NAMALWA (cell line): ENCODE results near the gene ALDH1B1.

Experiments used
- DNase-seq: peaks from one replicate; pipeline ENCODE4 v3.0.0-alpha.2; 2015; ENCODE audit warnings: low spot score

The ALDH1B1 gene

DNA sequence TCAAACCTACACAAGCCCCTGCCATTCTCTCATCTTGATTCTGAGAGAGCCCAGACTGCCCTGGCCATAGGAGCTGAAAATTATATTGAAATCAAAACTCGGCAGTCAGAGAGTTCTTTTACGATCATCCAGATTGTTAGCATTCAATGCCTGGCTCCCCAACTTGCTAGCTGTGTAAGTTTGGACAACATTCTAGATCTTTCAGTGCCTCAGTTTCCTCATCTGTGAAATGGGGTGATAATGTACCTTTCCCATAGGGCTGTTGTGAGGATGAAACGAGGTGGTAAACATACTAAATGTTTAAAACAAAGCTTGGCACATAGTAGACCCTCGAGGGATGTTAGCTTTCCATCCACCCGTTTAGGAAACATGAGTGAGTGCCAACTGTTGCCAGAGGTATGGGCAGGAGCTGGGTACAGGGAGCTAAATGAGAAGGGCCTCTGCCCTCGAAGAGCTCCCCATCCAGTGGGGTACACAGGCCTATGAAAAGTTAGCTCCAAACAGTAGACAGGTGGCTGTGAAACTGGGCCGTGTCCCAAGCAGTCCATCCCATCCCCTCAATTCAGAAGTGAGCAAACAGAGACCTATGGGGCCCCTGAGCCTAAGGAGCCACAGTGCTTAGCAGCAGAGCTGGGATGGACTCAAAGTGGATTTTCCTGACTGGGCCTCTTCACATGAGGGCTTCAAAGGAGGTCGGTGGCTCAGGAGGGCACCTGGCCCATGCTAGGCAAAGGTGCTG is 49.0 kb downstream of the ALDH1B1 start:
- no peak for DNase-seq

DNA sequence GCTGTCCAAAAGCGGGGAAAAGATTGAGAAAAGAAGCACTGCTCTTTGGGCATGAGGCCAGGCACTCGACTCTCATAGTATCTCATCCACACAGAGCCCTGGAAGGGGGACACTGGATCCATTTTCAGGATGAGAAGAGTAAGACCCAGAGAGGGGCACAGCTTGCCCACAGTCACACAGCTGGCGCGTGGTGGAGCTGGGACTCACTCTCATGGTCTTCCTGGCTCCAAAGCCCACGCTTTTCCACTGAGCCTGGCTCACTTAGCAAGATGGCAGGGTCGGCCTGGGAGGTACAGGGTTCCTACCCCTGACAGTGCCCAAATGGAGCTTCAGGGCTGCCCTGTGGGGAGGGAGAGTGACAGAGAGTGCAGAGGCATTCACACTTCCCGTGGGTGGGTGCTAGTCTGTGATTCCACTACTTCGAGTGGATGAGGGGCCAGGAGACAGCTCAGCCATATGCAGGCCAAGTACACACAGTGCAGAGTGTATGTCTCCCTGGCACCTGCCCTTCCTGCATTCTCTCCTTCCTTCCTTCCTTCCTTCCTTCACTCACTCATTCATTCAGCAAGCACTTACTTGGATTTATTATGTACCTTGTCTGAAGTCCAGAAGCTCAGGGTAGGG is 50.1 kb downstream of the ALDH1B1 start:
- no peak for DNase-seq

DNA sequence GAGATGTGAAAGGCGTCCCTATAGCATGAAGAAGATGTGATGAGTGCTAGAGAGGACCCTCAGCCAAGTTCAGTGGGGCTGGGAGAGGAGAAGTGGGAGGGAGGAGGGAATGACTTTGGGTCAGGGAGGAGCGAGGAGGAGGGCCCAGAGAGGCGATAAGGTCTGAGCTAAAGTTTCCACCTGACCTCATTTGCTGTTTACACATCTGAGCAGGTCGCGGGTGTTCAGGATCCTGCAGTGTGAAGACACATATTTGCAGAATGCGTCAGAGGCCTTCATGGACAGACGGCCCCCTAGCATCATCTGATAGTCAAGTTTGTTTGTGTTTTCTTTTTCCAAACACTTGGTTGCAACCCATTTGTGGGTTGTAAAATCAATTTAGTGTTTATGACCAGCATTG is 50.7 kb downstream of the ALDH1B1 start:
- DNase-seq, result no peak

DNA sequence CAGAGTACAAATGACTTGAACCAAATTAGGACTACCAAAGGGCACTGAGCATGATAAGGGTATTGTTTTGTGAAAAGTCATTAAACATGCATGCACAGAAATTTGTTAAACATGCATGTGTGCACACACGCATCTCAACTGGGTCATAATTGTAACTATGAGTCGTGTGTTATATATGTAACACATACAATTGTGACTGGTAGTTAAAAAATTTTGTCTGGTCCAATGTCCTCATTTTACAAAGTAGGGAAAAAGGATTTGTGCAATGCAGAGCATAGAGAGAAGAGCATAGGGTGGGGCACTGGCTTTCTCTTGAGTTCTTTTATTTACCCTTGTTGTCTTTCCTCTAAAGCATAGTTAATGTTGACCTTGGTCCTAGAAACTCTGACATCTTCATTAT is 51.1 kb downstream of the ALDH1B1 start:
- DNase-seq, result no peak

DNA sequence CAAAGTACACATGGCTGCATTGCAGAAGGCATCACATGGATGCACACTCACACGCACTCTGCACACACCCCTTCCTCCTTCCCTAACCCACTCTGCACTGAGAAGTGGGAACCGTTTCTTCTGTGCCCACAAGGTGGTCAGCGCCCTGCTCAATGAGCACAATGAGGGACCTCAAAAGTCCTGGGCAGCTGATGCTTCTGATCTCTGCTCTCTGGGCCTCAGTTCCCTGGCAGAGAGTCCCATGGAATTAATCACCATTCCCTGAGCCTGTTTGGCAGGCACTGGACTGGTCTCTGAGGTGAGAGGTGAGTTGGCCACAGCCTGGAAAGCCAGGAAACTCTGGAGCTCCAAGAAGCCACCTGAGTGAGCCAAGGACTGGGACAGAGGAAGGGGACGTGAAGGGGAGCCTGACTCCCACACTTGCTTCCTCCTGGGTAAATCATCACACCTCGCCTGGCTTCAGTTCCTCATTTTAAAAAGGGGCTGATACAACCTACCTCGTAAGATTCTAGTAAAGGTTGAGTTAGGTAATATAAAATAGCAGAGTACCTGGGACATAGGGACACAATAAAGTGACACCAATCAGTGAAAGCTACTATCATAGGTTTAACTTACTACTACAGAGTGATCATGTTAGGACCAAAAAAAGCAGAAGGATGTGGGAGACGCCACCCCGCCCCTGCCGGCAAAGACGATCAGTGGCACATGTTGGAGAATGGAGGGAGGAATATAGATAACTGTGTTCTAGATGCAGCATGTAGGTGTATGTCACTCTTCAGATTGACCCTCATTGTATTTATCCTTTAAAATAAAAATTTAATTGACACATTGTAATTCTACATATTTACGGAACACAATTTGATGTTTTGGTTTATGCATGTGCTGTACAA is 52.9 kb downstream of the ALDH1B1 start:
- peak; percentile 16 for DNase-seq

DNA sequence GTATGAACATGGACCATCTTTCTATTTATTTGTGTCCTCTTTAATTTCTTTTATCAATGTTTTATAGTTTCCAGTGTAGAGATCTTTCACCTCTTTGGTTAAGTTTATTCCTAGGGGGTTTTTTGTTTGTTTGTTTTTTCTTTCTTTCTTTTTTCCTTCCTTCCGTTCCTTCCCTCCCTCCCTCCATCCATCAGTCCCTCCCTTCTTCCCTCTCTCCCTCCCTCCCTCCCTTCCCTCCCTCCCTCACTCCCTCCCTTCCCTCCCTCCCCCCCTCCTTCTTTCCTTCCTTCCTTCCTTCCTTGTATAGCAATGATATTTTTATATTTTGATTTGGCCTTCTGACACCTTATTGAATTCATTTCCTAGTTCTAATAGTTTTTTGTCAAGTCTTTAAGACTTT is 55.2 kb downstream of the ALDH1B1 start:
- no peak for DNase-seq
